HepG2 (cell line): ENCODE data around the gene NEK9. TPM values are rescaled to one million over a fixed set of nuclear protein-coding genes. Genes with fewer than 3 reads are reported as not detected.

ENCODE experiments used
- ASH2L ChIP-seq: fragments of 300-600, 200-600 bp; sonication (generic); IDR thresholded peaks from 2 replicates; pipeline ENCODE4 v1.7.0; 2017; ENCODE audit warnings: low read depth, mild to moderate bottlenecking, moderate library complexity, mixed read lengths, low read length; ENCODE audit not compliant: insufficient read length
- DNMT1 ChIP-seq: sonication (generic); formaldehyde crosslinking; IDR thresholded peaks from 2 replicates; pipeline ENCODE4 v1.5.1; 2020; ENCODE audit warnings: mild to moderate bottlenecking, missing genetic modification reagents
- EEA1 ChIP-seq: sonication (generic); formaldehyde crosslinking; IDR thresholded peaks from 2 replicates; pipeline ENCODE4 v1.5.1; 2020; ENCODE audit warnings: mild to moderate bottlenecking, missing genetic modification reagents, borderline replicate concordance
- EED ChIP-seq: sonication (generic); formaldehyde crosslinking; IDR thresholded peaks from 2 replicates; pipeline ENCODE4 v1.5.0; 2020; ENCODE audit warnings: mild to moderate bottlenecking, missing genetic modification reagents
- EZH2 ChIP-seq: conservative IDR thresholded peaks from 2 replicates; pipeline ENCODE4 v1.6.1; 2012; ENCODE audit warnings: mild to moderate bottlenecking, low read depth, low read length, moderate library complexity
- GATAD2A ChIP-seq: IDR thresholded peaks from 2 replicates; pipeline ENCODE4 v1.6.1; 2016
- RFXAP ChIP-seq: sonication (generic); formaldehyde crosslinking; IDR thresholded peaks from 2 replicates; pipeline ENCODE4 v1.4.0; 2020; ENCODE audit warnings: missing genetic modification reagents, borderline replicate concordance
- SATB2 ChIP-seq: sonication (generic); formaldehyde crosslinking; IDR thresholded peaks from 2 replicates; pipeline ENCODE4 v1.5.0; 2020; ENCODE audit warnings: missing genetic modification reagents
- THYN1 ChIP-seq: sonication (generic); formaldehyde crosslinking; IDR thresholded peaks from 2 replicates; pipeline ENCODE4 v1.8.1; 2023; ENCODE audit warnings: low read depth, mild to moderate bottlenecking, moderate library complexity, missing genetic modification reagents, borderline replicate concordance
- TRIM24 ChIP-seq: sonication (generic); formaldehyde crosslinking; IDR thresholded peaks from 2 replicates; pipeline ENCODE4 v1.8.0; 2022; ENCODE audit warnings: mild to moderate bottlenecking, missing genetic modification reagents
- ZNF564 ChIP-seq: sonication (generic); formaldehyde crosslinking; IDR thresholded peaks from 2 replicates; pipeline ENCODE4 v1.8.1; 2023; ENCODE audit warnings: mild to moderate bottlenecking, missing genetic modification reagents
- ZNF614 ChIP-seq: IDR thresholded peaks from 2 replicates; pipeline ENCODE4 v1.6.1; 2018; ENCODE audit warnings: missing biosample characterization, missing genetic modification reagents, inconsistent platforms, borderline replicate concordance
- ZNF629 ChIP-seq: sonication (generic); formaldehyde crosslinking; conservative IDR thresholded peaks from 2 replicates; pipeline ENCODE4 v1.5.0; 2020; ENCODE audit warnings: missing genetic modification reagents
- polyA plus RNA-seq, 8 experiments: library from polyadenylated mRNA; depleted of rRNA in 3 of 8; stranded (reverse) in 7 of 8; unstranded in 1 of 8; fragments of >200 nt; fragmentation: Illumina TruSeq in 4 of 8; extraction: Trizol in 4 of 8; gene quantifications; 2 replicates each; pipeline versions ENCODE4 v1.2.1 to v1.2.3, GENCODE V29; 2011 to 2016; ENCODE audit warnings: low read depth in 4 of 8, missing spikeins in 1 of 8, mixed read lengths in 1 of 8; ENCODE audit not compliant: insufficient read depth in 1 of 8
- total RNA-seq, 5 experiments: library from RNA; depleted of rRNA; stranded (reverse); fragments of >200 nt; fragmentation: Illumina TruSeq; extraction: Trizol; gene quantifications; 2 replicates each; pipeline ENCODE4 v1.2.3, GENCODE V29; 2016; ENCODE audit warnings: low read depth in 1 of 5
- TF ChIP-seq, protein P1 (sequence below): sonication (generic); formaldehyde crosslinking; IDR thresholded peaks from 2 replicates; pipeline ENCODE4 v1.4.0; 2020; ENCODE audit warnings: mild to moderate bottlenecking, missing genetic modification reagents
- TF ChIP-seq, protein P2 (sequence below): sonication (generic); formaldehyde crosslinking; IDR thresholded peaks from 2 replicates; pipeline ENCODE4 v1.4.0; 2020; ENCODE audit warnings: low read depth, missing genetic modification reagents
- TF ChIP-seq, protein P3 (sequence below): sonication (generic); formaldehyde crosslinking; IDR thresholded peaks from 2 replicates; pipeline ENCODE4 v1.4.0; 2020; ENCODE audit warnings: mild to moderate bottlenecking, missing genetic modification reagents
- TF ChIP-seq, protein P4 (sequence below): sonication (generic); formaldehyde crosslinking; IDR thresholded peaks from 2 replicates; pipeline ENCODE4 v1.4.0; 2020; ENCODE audit warnings: missing genetic modification reagents
- TF ChIP-seq, protein P5 (sequence below): IDR thresholded peaks from 2 replicates; pipeline ENCODE4 v1.6.1; 2016; ENCODE audit warnings: control low read depth

The NEK9 gene
- total and polyA plus RNA-seq, 2 of the 13 experiments (the other 11 are each of a cell fraction or from before 2014, with no cell fraction given): 16.5 to 27.3 TPM

DNA sequence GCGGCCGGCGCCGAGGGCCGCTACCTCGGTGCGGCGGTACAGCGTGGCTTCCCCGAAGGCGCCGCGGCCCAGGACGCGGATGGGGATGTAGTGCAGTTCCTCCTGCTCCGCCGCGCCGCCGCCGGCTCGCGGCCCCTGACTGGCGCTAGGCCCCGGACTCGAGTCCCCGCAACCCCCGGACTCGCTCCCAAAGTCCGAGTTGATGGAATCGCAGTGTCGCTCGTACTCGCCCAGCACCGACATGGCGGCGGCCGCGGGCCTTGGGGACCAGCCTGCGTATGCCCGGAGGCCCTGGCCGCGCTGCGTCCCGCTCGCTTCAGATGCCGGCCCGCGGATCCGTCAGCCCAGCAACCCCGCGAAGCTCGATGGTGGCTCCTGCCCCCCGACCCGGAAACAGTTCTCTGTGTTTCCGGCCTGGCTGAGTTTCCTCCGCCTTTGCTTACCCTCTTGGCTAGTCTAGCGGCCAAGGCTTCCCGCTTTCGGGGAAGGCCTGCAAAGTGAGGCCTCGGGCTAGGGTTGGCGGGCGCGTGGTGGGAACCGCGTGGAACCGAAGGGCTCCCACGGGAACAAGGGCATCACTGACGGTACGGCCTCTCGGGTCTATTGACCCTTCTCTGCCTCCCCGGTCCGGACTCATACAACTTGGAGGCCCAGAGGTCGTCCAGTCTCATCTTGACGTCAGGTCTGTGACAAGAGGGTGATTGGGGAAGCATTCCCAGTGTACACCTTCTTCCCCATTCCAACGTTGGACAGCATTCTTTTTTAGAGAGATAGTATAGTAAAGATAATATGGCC is at the start of gene NEK9 (continued):
- no peak for TF ChIP-seq EZH2
- peak; percentile 96 for TF ChIP-seq EED (CRISPR knock-in tag)
- TF ChIP-seq ASH2L: peak; percentile 96
- 0 out of 2 replicates have a peak, but pooled peaks have one; percentile 31 for TF ChIP-seq SATB2
- TF ChIP-seq TRIM24 (CRISPR knock-in tag): no peak
- TF ChIP-seq RFXAP: peak; percentile 77
- peak; percentile 29 for TF ChIP-seq ZNF629
- TF ChIP-seq, protein P1, sequence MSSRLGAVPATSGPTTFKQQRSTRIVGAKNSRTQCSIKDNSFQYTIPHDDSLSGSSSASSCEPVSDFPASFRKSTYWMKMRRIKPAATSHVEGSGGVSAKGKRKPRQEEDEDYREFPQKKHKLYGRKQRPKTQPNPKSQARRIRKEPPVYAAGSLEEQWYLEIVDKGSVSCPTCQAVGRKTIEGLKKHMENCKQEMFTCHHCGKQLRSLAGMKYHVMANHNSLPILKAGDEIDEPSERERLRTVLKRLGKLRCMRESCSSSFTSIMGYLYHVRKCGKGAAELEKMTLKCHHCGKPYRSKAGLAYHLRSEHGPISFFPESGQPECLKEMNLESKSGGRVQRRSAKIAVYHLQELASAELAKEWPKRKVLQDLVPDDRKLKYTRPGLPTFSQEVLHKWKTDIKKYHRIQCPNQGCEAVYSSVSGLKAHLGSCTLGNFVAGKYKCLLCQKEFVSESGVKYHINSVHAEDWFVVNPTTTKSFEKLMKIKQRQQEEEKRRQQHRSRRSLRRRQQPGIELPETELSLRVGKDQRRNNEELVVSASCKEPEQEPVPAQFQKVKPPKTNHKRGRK (CRISPR knock-in tag): no peak
- TF ChIP-seq DNMT1: no peak
- peak; percentile 27; the same call in 1 of the 2 replicates for TF ChIP-seq GATAD2A (CRISPR knock-in tag)
- TF ChIP-seq ZNF564: peak; percentile 93
- no peak for TF ChIP-seq THYN1 (CRISPR knock-in tag)
- peak; percentile 47; the same call in 1 of the 2 replicates for TF ChIP-seq EEA1 (CRISPR knock-in tag)
- TF ChIP-seq, protein P2, sequence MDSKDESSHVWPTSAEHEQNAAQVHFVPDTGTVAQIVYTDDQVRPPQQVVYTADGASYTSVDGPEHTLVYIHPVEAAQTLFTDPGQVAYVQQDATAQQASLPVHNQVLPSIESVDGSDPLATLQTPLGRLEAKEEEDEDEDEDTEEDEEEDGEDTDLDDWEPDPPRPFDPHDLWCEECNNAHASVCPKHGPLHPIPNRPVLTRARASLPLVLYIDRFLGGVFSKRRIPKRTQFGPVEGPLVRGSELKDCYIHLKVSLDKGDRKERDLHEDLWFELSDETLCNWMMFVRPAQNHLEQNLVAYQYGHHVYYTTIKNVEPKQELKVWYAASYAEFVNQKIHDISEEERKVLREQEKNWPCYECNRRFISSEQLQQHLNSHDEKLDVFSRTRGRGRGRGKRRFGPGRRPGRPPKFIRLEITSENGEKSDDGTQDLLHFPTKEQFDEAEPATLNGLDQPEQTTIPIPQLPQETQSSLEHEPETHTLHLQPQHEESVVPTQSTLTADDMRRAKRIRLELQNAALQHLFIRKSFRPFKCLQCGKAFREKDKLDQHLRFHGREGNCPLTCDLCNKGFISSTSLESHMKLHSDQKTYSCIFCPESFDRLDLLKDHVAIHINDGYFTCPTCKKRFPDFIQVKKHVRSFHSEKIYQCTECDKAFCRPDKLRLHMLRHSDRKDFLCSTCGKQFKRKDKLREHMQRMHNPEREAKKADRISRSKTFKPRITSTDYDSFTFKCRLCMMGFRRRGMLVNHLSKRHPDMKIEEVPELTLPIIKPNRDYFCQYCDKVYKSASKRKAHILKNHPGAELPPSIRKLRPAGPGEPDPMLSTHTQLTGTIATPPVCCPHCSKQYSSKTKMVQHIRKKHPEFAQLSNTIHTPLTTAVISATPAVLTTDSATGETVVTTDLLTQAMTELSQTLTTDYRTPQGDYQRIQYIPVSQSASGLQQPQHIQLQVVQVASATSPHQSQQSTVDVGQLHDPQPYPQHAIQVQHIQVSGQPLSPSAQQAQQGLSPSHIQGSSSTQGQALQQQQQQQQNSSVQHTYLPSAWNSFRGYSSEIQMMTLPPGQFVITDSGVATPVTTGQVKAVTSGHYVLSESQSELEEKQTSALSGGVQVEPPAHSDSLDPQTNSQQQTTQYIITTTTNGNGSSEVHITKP: peak; percentile 94
- TF ChIP-seq, protein P3, sequence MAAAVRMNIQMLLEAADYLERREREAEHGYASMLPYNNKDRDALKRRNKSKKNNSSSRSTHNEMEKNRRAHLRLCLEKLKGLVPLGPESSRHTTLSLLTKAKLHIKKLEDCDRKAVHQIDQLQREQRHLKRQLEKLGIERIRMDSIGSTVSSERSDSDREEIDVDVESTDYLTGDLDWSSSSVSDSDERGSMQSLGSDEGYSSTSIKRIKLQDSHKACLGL (CRISPR knock-in tag): peak; percentile 80
- TF ChIP-seq, protein P4, sequence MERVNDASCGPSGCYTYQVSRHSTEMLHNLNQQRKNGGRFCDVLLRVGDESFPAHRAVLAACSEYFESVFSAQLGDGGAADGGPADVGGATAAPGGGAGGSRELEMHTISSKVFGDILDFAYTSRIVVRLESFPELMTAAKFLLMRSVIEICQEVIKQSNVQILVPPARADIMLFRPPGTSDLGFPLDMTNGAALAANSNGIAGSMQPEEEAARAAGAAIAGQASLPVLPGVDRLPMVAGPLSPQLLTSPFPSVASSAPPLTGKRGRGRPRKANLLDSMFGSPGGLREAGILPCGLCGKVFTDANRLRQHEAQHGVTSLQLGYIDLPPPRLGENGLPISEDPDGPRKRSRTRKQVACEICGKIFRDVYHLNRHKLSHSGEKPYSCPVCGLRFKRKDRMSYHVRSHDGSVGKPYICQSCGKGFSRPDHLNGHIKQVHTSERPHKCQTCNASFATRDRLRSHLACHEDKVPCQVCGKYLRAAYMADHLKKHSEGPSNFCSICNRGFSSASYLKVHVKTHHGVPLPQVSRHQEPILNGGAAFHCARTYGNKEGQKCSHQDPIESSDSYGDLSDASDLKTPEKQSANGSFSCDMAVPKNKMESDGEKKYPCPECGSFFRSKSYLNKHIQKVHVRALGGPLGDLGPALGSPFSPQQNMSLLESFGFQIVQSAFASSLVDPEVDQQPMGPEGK (CRISPR knock-in tag): no peak; the same call in 1 of the 2 replicates
- peak; percentile 57; the same call in 1 of the 2 replicates for TF ChIP-seq ZNF614
- TF ChIP-seq, protein P5, sequence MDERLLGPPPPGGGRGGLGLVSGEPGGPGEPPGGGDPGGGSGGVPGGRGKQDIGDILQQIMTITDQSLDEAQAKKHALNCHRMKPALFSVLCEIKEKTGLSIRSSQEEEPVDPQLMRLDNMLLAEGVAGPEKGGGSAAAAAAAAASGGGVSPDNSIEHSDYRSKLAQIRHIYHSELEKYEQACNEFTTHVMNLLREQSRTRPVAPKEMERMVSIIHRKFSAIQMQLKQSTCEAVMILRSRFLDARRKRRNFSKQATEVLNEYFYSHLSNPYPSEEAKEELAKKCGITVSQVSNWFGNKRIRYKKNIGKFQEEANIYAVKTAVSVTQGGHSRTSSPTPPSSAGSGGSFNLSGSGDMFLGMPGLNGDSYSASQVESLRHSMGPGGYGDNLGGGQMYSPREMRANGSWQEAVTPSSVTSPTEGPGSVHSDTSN (CRISPR knock-in tag): no peak
